Naive thymus-derived CD8-positive, alpha-beta T cell (primary cell): ENCODE results near the gene SERTAD3. TPM values are rescaled to one million over a fixed set of nuclear protein-coding genes. Genes with fewer than 3 reads are reported as not detected.
"Not testable (repeated sequence)": the region's sequence is repeated elsewhere in the genome, so short reads cannot be mapped to it uniquely, and the experiment has no call there.

Experiments
- ATAC-seq, 2 donors: fragments of 150-1000 bp; cut with Tn5 transposase in 1 of 2; sonication (Bioruptor Pico), chemical (Tn5 transposase) in 1 of 2; 1 replicate in 1 of 2; 2 replicates in 1 of 2; pipeline ENCODE4 v1.10.0; 2021; ENCODE audit warnings: mild to moderate bottlenecking in 2 of 2, moderate library complexity in 2 of 2
- POLR2A ChIA-PET: fragments of 350-600 bp; sonication (Branson Sonifier 250); formaldehyde crosslinking; loops from one replicate; lab custom pipeline; 2021; ENCODE audit warnings: antibody characterized with exemption; lab: Charles Lee
- DNase-seq, 10 donors: peaks; one replicate each; pipeline versions ENCODE4 v3.0.0 to v3.0.0-alpha.2; 2020 to 2022
- H3K27ac Mint-ChIP-seq, 10 donors: one replicate each; pipeline ENCODE4 v1.8.0; 2020 to 2022; ENCODE audit warnings: mild to moderate bottlenecking in 10 of 10, mixed read lengths in 10 of 10, moderate library complexity in 4 of 10, inconsistent platforms in 1 of 10
- H3K27me3 Mint-ChIP-seq, 5 donors: one replicate each; pipeline ENCODE4 v1.8.0; 2021 to 2022; ENCODE audit warnings: mixed read lengths in 5 of 5
- H3K36me3 Mint-ChIP-seq, 3 donors: one replicate each; pipeline ENCODE4 v1.8.0; 2020 to 2022; ENCODE audit warnings: mixed read lengths in 3 of 3, mild to moderate bottlenecking in 2 of 3, inconsistent platforms in 1 of 3
- H3K4me1 Mint-ChIP-seq, 4 donors: one replicate each; pipeline ENCODE4 v1.8.0; 2021 to 2022; ENCODE audit warnings: mixed read lengths in 4 of 4
- H3K4me3 Mint-ChIP-seq, 10 donors: one replicate each; pipeline ENCODE4 v1.8.0; 2020 to 2022; ENCODE audit warnings: mild to moderate bottlenecking in 10 of 10, mixed read lengths in 10 of 10, moderate library complexity in 6 of 10, inconsistent platforms in 1 of 10
- H3K9me3 Mint-ChIP-seq, 9 donors: one replicate each; pipeline ENCODE4 v1.8.0; 2020 to 2022; ENCODE audit warnings: mixed read lengths in 9 of 9, mild to moderate bottlenecking in 3 of 9, inconsistent platforms in 1 of 9, moderate library complexity in 1 of 9
- polyA plus RNA-seq, 3 donors: library from polyadenylated mRNA; unstranded; fragments of 300-500 nt; fragmentation: Illumina TruSeq; gene quantifications; one replicate each; pipeline ENCODE4 v1.2.3, GENCODE V29; 2021
- total RNA-seq, 8 experiments: library from RNA in 2 of 8; stranded (reverse) in 2 of 8; gene quantifications; one replicate each; pipeline ENCODE4 v1.2.3 and lab custom pipeline; 2021 to 2026

SERTAD3 gene
- total and polyA plus RNA-seq, 5 experiments from 2014 or later: 2.3 to 10.6 (median 9.2) TPM

DNA sequence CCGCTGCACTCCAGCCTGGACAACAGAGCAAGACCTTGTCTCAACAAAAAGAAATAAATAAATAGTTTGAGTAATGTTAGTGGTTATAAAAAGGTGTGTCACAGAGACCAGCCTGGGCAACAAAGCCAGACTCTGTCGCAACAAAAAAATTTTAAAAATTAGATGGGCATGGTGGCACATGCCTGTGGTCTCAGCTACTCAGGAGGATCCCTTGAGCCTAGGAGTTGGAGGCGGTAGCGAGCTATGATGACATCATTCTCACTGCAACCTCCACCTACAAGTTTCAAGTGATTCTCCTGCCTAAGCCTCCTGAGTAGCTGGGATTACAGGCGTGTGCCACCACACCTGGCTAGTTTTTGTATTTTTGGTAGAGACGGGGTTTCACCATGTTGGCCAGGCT lies 9.8 kb upstream of the SERTAD3 start:
- H3K27ac Mint-ChIP-seq, H3K4me3 Mint-ChIP-seq, H3K9me3 Mint-ChIP-seq, DNase-seq, H3K4me1 Mint-ChIP-seq, H3K27me3 Mint-ChIP-seq, ATAC-seq, H3K36me3 Mint-ChIP-seq: not testable (repeated sequence)
- POLR2A ChIA-PET: interaction anchor here (0.6 to 1.3 kb wide), 2 partner anchors 17 to 149 kb away, joined by 3 to 5 read pairs; no protein-coding TSS in a partner anchor

DNA sequence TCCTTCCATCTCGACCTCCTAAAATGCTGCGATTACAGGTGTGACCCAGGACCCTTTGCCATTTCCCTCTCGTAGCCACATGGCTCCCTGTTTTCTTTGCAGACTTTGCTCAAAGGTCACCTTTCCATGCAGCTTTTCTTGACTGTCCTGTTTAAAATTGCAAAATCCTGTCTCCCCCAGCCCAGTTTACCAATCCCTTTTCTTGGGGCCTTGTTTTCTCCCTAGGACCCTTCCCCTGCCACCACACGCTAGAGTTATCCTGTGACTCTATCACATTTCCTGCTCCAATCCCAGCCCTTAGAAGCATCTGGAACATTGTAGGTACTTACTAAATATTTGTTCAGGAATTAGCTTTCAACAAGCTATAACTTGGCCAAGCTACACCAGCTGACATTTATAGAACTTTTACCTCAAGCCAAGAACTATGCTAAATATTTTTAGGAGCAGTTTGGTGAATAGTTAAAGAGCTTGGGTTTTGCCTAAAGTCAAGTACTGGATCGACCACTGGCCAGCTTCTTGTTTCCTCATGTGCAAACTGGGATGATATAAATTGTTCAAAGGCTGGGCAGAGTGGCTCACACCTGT lies 9.1 kb upstream of the SERTAD3 start:
- Mint-ChIP-seq H3K4me1 (no peaks in the 10 kb centered on the region), H3K9me3 (no peaks in the 10 kb centered on the region), H3K4me3 (no peak overlapping the region), H3K36me3 (peaks cover 0 to 7% (median 4%) of the 10 kb centered on the region in 3 donors), H3K27ac (no peak overlapping the region), H3K27me3 (no peaks in the 10 kb centered on the region)
- ATAC-seq (no peak), DNase-seq (no peak)
- POLR2A ChIA-PET: interaction anchor here (0.6 to 1.3 kb wide), 2 partner anchors 17 to 148 kb away, joined by 3 to 5 read pairs; no protein-coding TSS in a partner anchor

DNA sequence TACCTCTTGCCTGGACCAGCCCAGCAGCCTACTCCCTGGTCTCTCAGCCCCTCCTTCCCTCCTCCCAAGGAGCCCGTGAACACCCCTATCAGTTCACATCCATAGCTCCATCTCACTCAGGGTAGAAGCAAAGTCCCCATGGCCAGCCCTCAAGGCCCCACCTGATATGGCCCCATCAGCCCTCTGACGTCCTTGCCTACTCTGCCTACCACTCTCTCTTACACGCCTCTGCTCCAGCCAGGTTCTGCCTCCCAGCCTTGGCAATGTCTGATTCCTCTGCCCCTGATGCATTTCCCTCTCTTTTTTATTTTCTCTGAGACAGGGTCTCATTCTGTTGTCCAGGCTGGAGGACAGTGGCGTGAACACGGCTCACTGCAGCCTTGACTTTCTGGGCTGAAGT lies 7.9 kb upstream of the SERTAD3 start:
- no peaks in the 10 kb centered on the region for H3K27me3 Mint-ChIP-seq
- ATAC-seq: no peak
- no peaks in the 10 kb centered on the region for H3K9me3 Mint-ChIP-seq
- DNase-seq: no peak
- H3K36me3 Mint-ChIP-seq: peaks cover 0 to 5% (median 4%) of the 10 kb centered on the region in 3 donors
- H3K27ac Mint-ChIP-seq: peak overlapping the region in 1 of 10 donors; percentile 18
- no peak overlapping the region for H3K4me3 Mint-ChIP-seq
- POLR2A ChIA-PET: interaction anchor here (0.6 to 1.0 kb wide), 2 partner anchors 103 to 265 kb away, joined by 3 read pairs; partner anchors contain the start of gene PLD3
- H3K4me1 Mint-ChIP-seq: no peaks in the 10 kb centered on the region

DNA sequence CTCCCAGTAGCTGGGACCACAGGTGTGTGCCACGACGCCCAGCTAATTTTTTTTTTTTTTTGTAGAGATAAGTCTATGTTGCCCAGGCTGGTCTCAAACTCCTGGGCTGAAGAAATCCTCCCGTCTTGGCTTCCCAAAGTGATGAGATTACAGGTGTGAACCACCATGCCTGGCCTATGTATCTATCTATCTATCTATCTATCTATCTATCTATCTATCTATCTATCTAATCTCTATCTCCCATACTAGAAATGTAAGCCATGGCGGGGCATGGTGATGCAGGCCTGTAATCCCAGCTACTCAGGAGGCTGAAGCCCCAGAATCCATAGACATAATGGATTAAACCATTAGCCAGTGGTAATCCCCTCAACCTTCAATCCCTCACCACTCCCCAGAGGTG lies 6.5 kb upstream of the SERTAD3 start:
- ATAC-seq: no peak
- H3K27me3 Mint-ChIP-seq: no peaks in the 10 kb centered on the region
- peaks cover 0 to 1% (median 0%) of the 10 kb centered on the region in 4 donors for H3K4me1 Mint-ChIP-seq
- H3K4me3 Mint-ChIP-seq: no peak overlapping the region
- H3K9me3 Mint-ChIP-seq: no peaks in the 10 kb centered on the region
- H3K36me3 Mint-ChIP-seq: peaks cover 0 to 5% (median 4%) of the 10 kb centered on the region in 3 donors
- POLR2A ChIA-PET: interaction anchor here (0.6 kb wide), 1 partner anchor 753 kb away, joined by 3 read pairs; no protein-coding TSS in a partner anchor
- DNase-seq: no peak
- H3K27ac Mint-ChIP-seq: no peak overlapping the region

GRCh38 chr19:40449506-40449905 lies 5.4 kb upstream of the SERTAD3 start:
- Mint-ChIP-seq H3K9me3 (no peaks in the 10 kb centered on the region), H3K4me3 (no peak overlapping the region), H3K27ac (no peak overlapping the region), H3K4me1 (peaks cover 4 to 8% (median 5%) of the 10 kb centered on the region in 4 donors), H3K27me3 (no peaks in the 10 kb centered on the region), H3K36me3 (peaks cover 0 to 5% (median 4%) of the 10 kb centered on the region in 3 donors)
- ATAC-seq: no peak
- DNase-seq: no peak
- POLR2A ChIA-PET: no interaction called here

- ATAC-seq (no peak), DNase-seq (no peak)
- POLR2A ChIA-PET: no interaction called here
- Mint-ChIP-seq H3K4me3 (peak overlapping the region in 5 of 10 donors; percentile 4 to 43 (median 18)), H3K9me3 (no peaks in the 10 kb centered on the region), H3K36me3 (peaks cover 0 to 9% (median 5%) of the 10 kb centered on the region in 3 donors), H3K27me3 (no peaks in the 10 kb centered on the region), H3K4me1 (peaks cover 14 to 21% (median 18%) of the 10 kb centered on the region in 4 donors), H3K27ac (peak overlapping the region in 7 of 10 donors; percentile 27 to 74 (median 58))
Observed at GRCh38 chr19:40446263-40446784, 2.2 kb upstream of the SERTAD3 start.

- H3K4me3 Mint-ChIP-seq: peak overlapping the region; percentile 26 to 99 (median 66)
- peaks cover 0 to 12% (median 5%) of the 10 kb centered on the region in 3 donors for H3K36me3 Mint-ChIP-seq
- DNase-seq: no peak
- POLR2A ChIA-PET: interaction anchor here (1.4 to 4.5 kb wide), 2 partner anchors 23 to 43 kb away, joined by 3 to 73 read pairs; no protein-coding TSS in a partner anchor
- H3K4me1 Mint-ChIP-seq: peaks cover 14 to 24% (median 18%) of the 10 kb centered on the region in 4 donors
- H3K9me3 Mint-ChIP-seq: no peaks in the 10 kb centered on the region
- H3K27me3 Mint-ChIP-seq: no peaks in the 10 kb centered on the region
- peak overlapping the region in 7 of 10 donors; percentile 39 to 89 (median 75) for H3K27ac Mint-ChIP-seq
- ATAC-seq: no peak
Observed at GRCh38 chr19:40445780-40446262, 1.7 kb upstream of the SERTAD3 start.

GRCh38 chr19:40444825-40445312 lies 734 bp upstream of the SERTAD3 start:
- Mint-ChIP-seq H3K4me3 (peak overlapping the region; percentile 95 to 100 (median 99)), H3K27me3 (no peaks in the 10 kb centered on the region), H3K4me1 (peaks cover 14 to 24% (median 18%) of the 10 kb centered on the region in 4 donors), H3K36me3 (peaks cover 0 to 17% (median 3%) of the 10 kb centered on the region in 3 donors), H3K27ac (peak overlapping the region; percentile 89 to 99 (median 96)), H3K9me3 (no peaks in the 10 kb centered on the region)
- DNase-seq (no peak), ATAC-seq (no peak)
- POLR2A ChIA-PET: interaction anchor here (1.4 to 5.8 kb wide), 7 partner anchors 12 to 159 kb away, joined by 3 to 73 read pairs (median 21); partner anchors contain the start of genes AKT2, BLVRB, C19orf47 and PLD3

GRCh38 chr19:40443131-40443999 lies 770 bp downstream of the SERTAD3 start:
- peak overlapping the region; percentile 95 to 100 (median 99) for H3K4me3 Mint-ChIP-seq
- peak; percentile 91 to 100 (median 99) for DNase-seq
- POLR2A ChIA-PET: interaction anchor here (0.6 to 5.8 kb wide), 12 partner anchors 10 to 998 kb away, joined by 3 to 73 read pairs (median 11); partner anchors contain the start of genes AKT2, BLVRB, C19orf47 and PLD3
- peaks cover 0 to 17% (median 0%) of the 10 kb centered on the region in 3 donors for H3K36me3 Mint-ChIP-seq
- no peaks in the 10 kb centered on the region for H3K27me3 Mint-ChIP-seq
- no peaks in the 10 kb centered on the region for H3K9me3 Mint-ChIP-seq
- peaks cover 16 to 28% (median 21%) of the 10 kb centered on the region in 4 donors for H3K4me1 Mint-ChIP-seq
- H3K27ac Mint-ChIP-seq: peak overlapping the region; percentile 89 to 99 (median 96)
- peak; percentile 74 to 78 for ATAC-seq

DNA sequence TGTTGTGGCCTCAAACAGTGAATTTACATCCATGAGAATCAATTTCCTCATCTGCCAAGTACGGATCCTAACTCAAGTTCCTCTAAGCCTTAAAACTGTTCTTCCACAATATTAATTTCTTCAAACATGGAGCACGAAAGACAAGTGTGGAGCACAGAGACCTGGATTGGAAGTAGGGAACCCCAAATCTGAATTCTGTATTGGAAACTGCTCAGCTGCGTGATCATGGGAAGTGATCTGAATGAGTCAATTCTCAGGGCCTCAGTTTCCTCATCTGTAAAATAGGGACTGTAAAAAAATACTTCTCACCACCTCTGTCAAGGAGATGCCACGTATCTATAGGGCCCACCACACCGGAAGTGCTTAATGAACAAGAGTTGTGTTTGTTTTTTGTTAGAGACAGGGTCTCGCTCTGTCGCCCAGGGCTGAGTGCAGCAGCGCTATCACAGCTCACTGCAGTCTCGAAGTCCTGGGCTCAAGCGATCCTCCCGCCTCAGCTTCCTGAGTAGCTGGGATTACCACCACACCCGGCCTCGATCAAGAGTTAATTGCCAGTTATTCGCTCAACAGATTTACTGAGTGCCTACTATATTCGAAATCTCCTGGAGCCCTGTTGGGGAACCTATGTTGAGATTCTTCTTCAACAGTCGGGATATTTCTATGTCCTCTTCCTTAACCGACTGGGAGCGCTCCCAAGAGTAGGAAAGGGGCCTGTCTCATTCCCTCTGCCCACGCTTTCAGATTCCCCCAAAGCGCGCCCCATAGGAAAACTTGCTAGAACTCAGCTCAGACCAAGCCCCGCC lies 1.6 kb downstream of the SERTAD3 start:
- peak overlapping the region; percentile 95 to 100 (median 99) for H3K4me3 Mint-ChIP-seq
- peak in 1 of 10 donors; percentile 24 for DNase-seq
- POLR2A ChIA-PET: interaction anchor here (1.2 to 5.8 kb wide), 10 partner anchors 9 to 163 kb away, joined by 3 to 73 read pairs (median 17); partner anchors contain the start of genes AKT2, BLVRB, C19orf47 and PLD3

DNA sequence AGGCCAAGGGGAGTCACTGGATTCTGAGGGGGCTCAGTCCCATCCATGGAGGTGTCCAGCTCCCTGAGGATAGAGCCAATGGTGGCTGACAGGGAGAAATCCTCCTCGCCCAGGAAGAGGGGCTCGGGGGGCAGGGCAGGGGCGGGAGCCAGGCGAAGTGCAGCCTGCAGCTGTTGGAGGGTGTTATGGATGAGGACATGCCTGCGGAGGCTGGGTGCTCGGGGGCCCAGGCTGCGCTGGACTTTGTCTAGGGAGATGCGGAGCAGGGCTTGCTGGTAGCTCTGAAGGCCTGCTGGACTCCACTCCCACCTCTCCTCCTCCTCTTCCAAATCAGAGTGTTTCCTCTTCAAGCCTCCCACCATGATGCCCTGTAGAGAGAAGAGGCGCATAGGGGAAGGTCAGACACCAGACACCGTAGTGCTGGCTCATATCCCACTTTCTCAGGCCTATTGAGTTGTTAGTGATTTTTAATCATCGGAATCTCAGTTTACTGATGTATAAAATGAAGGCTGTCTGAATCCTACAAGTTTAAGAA lies 2.3 kb downstream of the SERTAD3 start:
- DNase-seq (no peak), ATAC-seq (no peak)
- Mint-ChIP-seq H3K27ac (peak overlapping the region in 9 of 10 donors; percentile 89 to 99 (median 96)), H3K4me1 (peaks cover 16 to 30% (median 23%) of the 10 kb centered on the region in 4 donors), H3K4me3 (peak overlapping the region in 9 of 10 donors; percentile 38 to 100 (median 99)), H3K36me3 (peaks cover 0 to 17% (median 0%) of the 10 kb centered on the region in 3 donors), H3K27me3 (no peaks in the 10 kb centered on the region), H3K9me3 (no peaks in the 10 kb centered on the region)
- POLR2A ChIA-PET: interaction anchor here (0.5 to 5.8 kb wide), 5 partner anchors 14 to 164 kb away, joined by 3 to 73 read pairs (median 21); partner anchors contain the start of genes BLVRB, SERTAD1 and SPTBN4

More for the DNA sequence above, 1.6 kb downstream of the SERTAD3 start:
- peaks cover 0 to 17% (median 0%) of the 10 kb centered on the region in 3 donors for H3K36me3 Mint-ChIP-seq
- peaks cover 16 to 30% (median 23%) of the 10 kb centered on the region in 4 donors for H3K4me1 Mint-ChIP-seq
- peak overlapping the region; percentile 85 to 99 (median 96) for H3K27ac Mint-ChIP-seq
- no peaks in the 10 kb centered on the region for H3K9me3 Mint-ChIP-seq
- no peak for ATAC-seq
- H3K27me3 Mint-ChIP-seq: no peaks in the 10 kb centered on the region
